K562 (cell line): ENCODE data around the gene SLC35G6. TPM values are rescaled to one million over a fixed set of nuclear protein-coding genes. Genes with fewer than 3 reads are reported as not detected.
A peak's percentile ranks its signal among the peaks of the same experiment; 100 is the strongest.

ENCODE experiments used
- ATAC-seq: fragments of 200-7000 bp; cut with Tn5 transposase; 3 replicates; pipeline ENCODE4 v1.9.1; 2020; ENCODE audit warnings: moderate library complexity
- BruUV-seq: library from RNA; stranded (reverse); fragments of 400-500 nt; replicated peaks from 2 replicates; lab custom pipeline; 2021; lab: Mats Ljungman, UMichigan
- CTCF ChIA-PET: fragments of 300-600 bp; formaldehyde crosslinking; extraction: SDS; loops from one replicate; lab custom pipeline; 2021; ENCODE audit warnings: low intra/inter-chr PET ratio; lab: Yijun Ruan, JAX
- POLR2A ChIA-PET: fragments of 300-600, 350-650 bp; sonication (Branson Sonifier 250); formaldehyde crosslinking; extraction: SDS; loops from one replicate; lab custom pipeline; 2021; ENCODE audit warnings: antibody characterized with exemption, inconsistent platforms; lab: Yijun Ruan, JAX
- DNase-seq, 4 experiments: peaks; one replicate each; pipeline versions ENCODE4 v3.0.0 to v3.0.0-alpha.2; 2011 to 2018; ENCODE audit warnings: low spot score in 3 of 4, mixed read lengths in 3 of 4; ENCODE audit errors: extremely low read depth in 1 of 4
- FAIRE-seq: peaks from 2 replicates; lab custom pipeline; 2011; peaks lifted over from hg19 to GRCh38; lab: Jason Lieb, UNC
- H2AFZ ChIP-seq: 2 replicates; pipeline ENCODE4 v1.6.0; 2011; ENCODE audit warnings: low read depth, low read length, control low read depth, inconsistent platforms
- H3K27ac ChIP-seq: fragments of 200-600 bp; 3 replicates; pipeline ENCODE4 v1.8.0; 2011; ENCODE audit warnings: low read depth, mild to moderate bottlenecking, control low read depth, inconsistent platforms, low read length, moderate library complexity, mixed read lengths; ENCODE audit errors: extremely low read depth
- H3K27me3 ChIP-seq, 2 experiments: fragments of 300-600 bp in 1 of 2; 2 replicates in 1 of 2; 3 replicates in 1 of 2; pipeline versions ENCODE4 v1.6.0 to v1.8.0; 2011; ENCODE audit warnings: inconsistent platforms in 2 of 2, low read length in 2 of 2, mild to moderate bottlenecking in 1 of 2, mixed read lengths in 1 of 2, moderate library complexity in 1 of 2; ENCODE audit not compliant: control insufficient read depth in 2 of 2, insufficient read depth in 2 of 2
- H3K36me3 ChIP-seq: fragments of 300-600 bp; 3 replicates; pipeline ENCODE4 v1.8.0; 2011; ENCODE audit warnings: mild to moderate bottlenecking, low read length, inconsistent platforms; ENCODE audit not compliant: control insufficient read depth, insufficient read depth
- H3K4me1 ChIP-seq, 2 experiments: fragments of 200-600 bp in 1 of 2; replicated peaks in 1 of 2; 2 replicates in 1 of 2; 3 replicates in 1 of 2; pipeline versions ENCODE4 v1.5.1 to v1.8.0; 2011; ENCODE audit warnings: inconsistent platforms in 2 of 2, low read length in 2 of 2, mild to moderate bottlenecking in 1 of 2, mixed read lengths in 1 of 2, moderate library complexity in 1 of 2; ENCODE audit not compliant: control insufficient read depth in 2 of 2, insufficient read depth in 2 of 2
- H3K4me2 ChIP-seq: 2 replicates; pipeline ENCODE4 v1.6.1; 2011; ENCODE audit warnings: low read length, control low read depth, inconsistent platforms, mixed read lengths; ENCODE audit not compliant: insufficient read depth
- H3K4me3 ChIP-seq: fragments of 200-600 bp; sonication (generic), shearing (Covaris generic); 2 replicates; pipeline ENCODE4 v1.5.1; 2016; ENCODE audit warnings: control low read depth, inconsistent platforms
- H3K79me2 ChIP-seq: fragments of 200-600 bp; 3 replicates; pipeline ENCODE4 v1.8.0; 2011; ENCODE audit warnings: low read length, inconsistent platforms; ENCODE audit not compliant: control insufficient read depth, insufficient read depth
- H3K9ac ChIP-seq, 2 experiments: 2 replicates each; pipeline versions ENCODE4 v1.6.0 to v1.6.1; 2011; ENCODE audit warnings: low read depth in 2 of 2, low read length in 2 of 2, control low read depth in 1 of 2, inconsistent platforms in 1 of 2, mild to moderate bottlenecking in 1 of 2, mixed read lengths in 1 of 2; ENCODE audit not compliant: insufficient read depth in 1 of 2
- H3K9me1 ChIP-seq: one replicate; pipeline ENCODE4 v1.6.0; 2011; ENCODE audit warnings: inconsistent platforms, mild to moderate bottlenecking, low read length, moderate library complexity; ENCODE audit not compliant: control insufficient read depth, insufficient read depth
- H3K9me3 ChIP-seq: replicated peaks from 2 replicates; pipeline ENCODE4 v1.5.1; 2011; ENCODE audit warnings: low read depth, low read length, inconsistent platforms; ENCODE audit not compliant: control insufficient read depth, insufficient read depth
- H4K20me1 ChIP-seq: replicated peaks from 2 replicates; pipeline ENCODE4 v1.6.1; 2011; ENCODE audit warnings: low read length, inconsistent platforms, mixed read lengths; ENCODE audit not compliant: control insufficient read depth, insufficient read depth
- CBX1 ChIP-seq: sonication (generic); IDR thresholded peaks from 2 replicates; pipeline ENCODE4 v1.6.1; 2016; ENCODE audit warnings: antibody characterized with exemption, low read depth, mild to moderate bottlenecking
- GABPB2 ChIP-seq: fragments of 250-450 bp; sonication (Bioruptor Pico); conservative IDR thresholded peaks from 2 replicates; pipeline ENCODE4 v1.5.1; 2021; ENCODE audit warnings: mild to moderate bottlenecking
- HNRNPUL1 ChIP-seq: fragments of 200-400 bp; formaldehyde crosslinking; IDR thresholded peaks from 2 replicates; pipeline ENCODE4 v1.6.1; 2017; ENCODE audit warnings: low read length
- MTF1 ChIP-seq: fragments of 250-450 bp; sonication (Bioruptor Pico); IDR thresholded peaks from 2 replicates; pipeline ENCODE4 v1.9.0; 2021; ENCODE audit warnings: moderate library complexity, mild to moderate bottlenecking, inconsistent platforms, borderline replicate concordance
- SMARCA5 ChIP-seq: fragments of 450-650 bp; IDR thresholded peaks from 2 replicates; pipeline ENCODE4 v1.6.1; 2016
- SOX6 ChIP-seq: fragments of 450-650 bp; IDR thresholded peaks from 2 replicates; pipeline ENCODE4 v1.6.1; 2014; ENCODE audit warnings: mild to moderate bottlenecking
- THRAP3 ChIP-seq: fragments of 450-650 bp; IDR thresholded peaks from 2 replicates; pipeline ENCODE4 v1.6.1; 2016; ENCODE audit warnings: mild to moderate bottlenecking, inconsistent platforms, borderline replicate concordance
- ZNF431 ChIP-seq: sonication (generic); formaldehyde crosslinking; IDR thresholded peaks from 2 replicates; pipeline ENCODE4 v1.8.0; 2022; ENCODE audit warnings: mild to moderate bottlenecking, missing genetic modification reagents
- ZNF644 ChIP-seq: fragments of 200-800 bp; sonication (Bioruptor generic); IDR thresholded peaks from 2 replicates; pipeline ENCODE4 v1.6.1; 2016; ENCODE audit warnings: low read depth, missing genetic modification characterization, missing compliant biosample characterization
- ZNF766 ChIP-seq: fragments of 200-800 bp; sonication (Bioruptor generic); conservative IDR thresholded peaks from 2 replicates; pipeline ENCODE4 v1.6.1; 2016; ENCODE audit warnings: missing genetic modification characterization, missing compliant biosample characterization
- WGBS: fragments of 100-300 bp; shearing (Covaris generic); methylation state at CpG from one replicate; pipeline ENCODE4 v1.1.6; 2016; ENCODE audit warnings: low coverage, mixed read lengths; ENCODE audit not compliant: insufficient coverage; ENCODE audit errors: missing lambda C conversion rate; 5-methylcytosine and 5-hydroxymethylcytosine counted together
- in situ Hi-C: fragments of 300-500 bp; cut with MboI; formaldehyde crosslinking; loops from 4 replicates; pipeline ENCODE4 v1.15.0; 2018; ENCODE audit warnings: inconsistent platforms, mixed read lengths
- intact Hi-C: fragments of 100-400 bp; cut with micrococcal nuclease; formaldehyde crosslinking; loops from 2 replicates; pipeline ENCODE4 v1.14.2; 2022
- polyA plus RNA-seq, 8 experiments: library from polyadenylated mRNA; depleted of rRNA in 4 of 8; stranded (reverse) in 5 of 8; unstranded in 3 of 8; fragments of >200 nt; fragmentation: Nextera tagmentation in 2 of 8; fragmentation: Illumina TruSeq in 1 of 8; extraction: Ambion mirVana in 2 of 8; extraction: Trizol in 1 of 8; gene quantifications; 2 replicates each; pipeline versions ENCODE4 v1.2.1 to v1.2.3, GENCODE V29; 2011 to 2014; ENCODE audit warnings: inconsistent platforms in 1 of 8, missing spikeins in 1 of 8
- total RNA-seq, 7 experiments: library from RNA; depleted of rRNA in 6 of 7; stranded (reverse); fragments of >200 nt in 6 of 7; fragmentation: Illumina TruSeq in 2 of 7; extraction: Trizol in 2 of 7; gene quantifications; 2 replicates each; pipeline versions ENCODE4 v1.2.1 to v1.2.3, GENCODE V29; 2011 to 2021; ENCODE audit warnings: low replicate concordance in 1 of 7
- TF ChIP-seq, protein P1 (sequence below): sonication (generic); formaldehyde crosslinking; IDR thresholded peaks from 2 replicates; pipeline ENCODE4 v1.8.1; 2023; ENCODE audit warnings: mild to moderate bottlenecking, missing genetic modification reagents

SLC35G6 gene
- total and polyA plus RNA-seq, 9 of the 15 experiments (the other 6 are each of a cell fraction or from before 2014, with no cell fraction given): not detected

DNA sequence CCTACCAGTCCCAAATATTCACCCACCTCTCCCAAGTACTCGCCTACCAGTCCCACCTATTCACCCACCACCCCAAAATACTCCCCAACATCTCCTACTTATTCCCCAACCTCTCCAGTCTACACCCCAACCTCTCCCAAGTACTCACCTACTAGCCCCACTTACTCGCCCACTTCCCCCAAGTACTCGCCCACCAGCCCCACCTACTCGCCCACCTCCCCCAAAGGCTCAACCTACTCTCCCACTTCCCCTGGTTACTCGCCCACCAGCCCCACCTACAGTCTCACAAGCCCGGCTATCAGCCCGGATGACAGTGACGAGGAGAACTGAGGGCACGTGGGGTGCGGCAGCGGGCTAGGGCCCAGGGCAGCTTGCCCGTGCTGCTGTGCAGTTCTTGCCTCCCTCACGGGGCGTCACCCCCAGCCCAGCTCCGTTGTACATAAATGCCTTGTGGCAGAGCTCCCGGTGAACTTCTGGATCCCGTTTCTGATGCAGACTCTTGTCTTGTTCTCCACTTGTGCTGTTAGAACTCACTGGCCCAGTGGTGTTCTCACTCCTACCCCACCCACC lies 32.7 kb downstream of the SLC35G6 start:
- in situ Hi-C loops: no loop called here
- Histone ChIP-seq H3K4me3 (no peak overlapping the region), H2AFZ (no peak overlapping the region), H3K9me1 (peaks cover 3% of the 10 kb centered on the region), H3K4me1 (no peaks in the 10 kb centered on the region; a peak in 1 of 5 replicates), H3K4me2 (no peak overlapping the region), H3K9ac (no peak overlapping the region), H3K36me3 (peaks cover 48% of the 10 kb centered on the region; the same call in 2 of the 3 replicates), H3K27ac (no peak overlapping the region), H3K27me3 (no peaks in the 10 kb centered on the region), H3K9me3 (no peaks in the 10 kb centered on the region), H3K79me2 (no peaks in the 10 kb centered on the region), H4K20me1 (no peaks in the 10 kb centered on the region)
- TF ChIP-seq SOX6: no peak
- TF ChIP-seq SMARCA5: no peak
- TF ChIP-seq, protein P1, sequence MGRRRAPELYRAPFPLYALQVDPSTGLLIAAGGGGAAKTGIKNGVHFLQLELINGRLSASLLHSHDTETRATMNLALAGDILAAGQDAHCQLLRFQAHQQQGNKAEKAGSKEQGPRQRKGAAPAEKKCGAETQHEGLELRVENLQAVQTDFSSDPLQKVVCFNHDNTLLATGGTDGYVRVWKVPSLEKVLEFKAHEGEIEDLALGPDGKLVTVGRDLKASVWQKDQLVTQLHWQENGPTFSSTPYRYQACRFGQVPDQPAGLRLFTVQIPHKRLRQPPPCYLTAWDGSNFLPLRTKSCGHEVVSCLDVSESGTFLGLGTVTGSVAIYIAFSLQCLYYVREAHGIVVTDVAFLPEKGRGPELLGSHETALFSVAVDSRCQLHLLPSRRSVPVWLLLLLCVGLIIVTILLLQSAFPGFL: no peak
- TF ChIP-seq ZNF431 (CRISPR knock-in tag): no peak
- TF ChIP-seq ZNF644 (tag): no peak
- TF ChIP-seq THRAP3: no peak
- TF ChIP-seq HNRNPUL1: no peak
- no peak for TF ChIP-seq ZNF766 (CRISPR knock-in tag)
- no peak for TF ChIP-seq CBX1
- no peak for TF ChIP-seq MTF1 (CRISPR knock-in tag)
- TF ChIP-seq GABPB2 (CRISPR knock-in tag): no peak
- FAIRE-seq (no peak), ATAC-seq (no peak), DNase-seq (peak in 1 of 4 experiments; percentile 11)
- intact Hi-C loops: loop anchor here (1.0 kb wide), 1 partner anchor 47 kb away; the partner anchor contains the start of gene SENP3
- WGBS: 90% methylated on average over 14 of the region's 17 CpGs
- POLR2A ChIA-PET: interaction anchor here (0.6 to 1.3 kb wide), 6 partner anchors 13 to 128 kb away, joined by 3 to 4 read pairs (median 3); no protein-coding TSS in a partner anchor
- CTCF ChIA-PET: interaction anchor here (0.7 to 2.1 kb wide), 2 partner anchors 15 to 47 kb away, joined by 3 to 16 read pairs; no protein-coding TSS in a partner anchor
- BruUV-seq: no TSS peak
